Measurements from ENCODE around the gene SRF. TPM values are rescaled to one million over a fixed set of nuclear protein-coding genes. Genes with fewer than 3 reads are reported as not detected.

Gene SRF
- total RNA-seq, 2 donors from 2014 or later, result 32.7 to 44.2 TPM

DNA sequence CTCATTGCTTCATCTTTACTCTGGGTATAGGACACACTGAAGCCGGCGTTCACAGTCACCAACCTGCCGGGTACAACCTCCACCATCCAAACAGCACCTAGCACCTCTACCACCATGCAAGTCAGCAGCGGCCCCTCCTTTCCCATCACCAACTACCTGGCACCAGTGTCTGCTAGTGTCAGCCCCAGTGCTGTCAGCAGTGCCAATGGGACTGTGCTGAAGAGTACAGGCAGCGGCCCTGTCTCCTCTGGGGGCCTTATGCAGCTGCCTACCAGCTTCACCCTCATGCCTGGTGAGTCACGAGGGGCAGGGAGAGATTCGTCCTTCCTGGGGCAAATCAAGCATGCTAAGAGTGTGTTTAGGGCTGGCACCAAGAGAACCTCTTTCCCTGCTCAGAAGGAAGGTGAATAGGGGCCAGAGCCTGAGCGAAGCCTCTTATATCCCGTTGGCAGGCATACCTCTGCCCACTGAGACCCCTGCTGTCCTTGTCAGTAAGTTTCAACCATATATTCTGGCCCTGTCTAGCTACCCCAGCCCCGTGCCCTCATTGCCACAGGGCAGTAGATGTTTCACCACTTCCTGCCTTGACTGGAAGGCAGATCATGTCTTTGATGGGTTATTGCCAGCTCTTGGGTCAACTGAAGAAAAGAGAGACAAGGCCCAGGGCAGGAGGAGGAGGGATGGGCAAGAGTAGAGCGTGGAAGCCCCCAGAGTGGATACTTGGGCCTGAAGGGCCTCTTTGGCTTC is 4.8 kb downstream of the SRF start:
- no peak for DNase-seq
- TF ChIP-seq, protein P1, sequence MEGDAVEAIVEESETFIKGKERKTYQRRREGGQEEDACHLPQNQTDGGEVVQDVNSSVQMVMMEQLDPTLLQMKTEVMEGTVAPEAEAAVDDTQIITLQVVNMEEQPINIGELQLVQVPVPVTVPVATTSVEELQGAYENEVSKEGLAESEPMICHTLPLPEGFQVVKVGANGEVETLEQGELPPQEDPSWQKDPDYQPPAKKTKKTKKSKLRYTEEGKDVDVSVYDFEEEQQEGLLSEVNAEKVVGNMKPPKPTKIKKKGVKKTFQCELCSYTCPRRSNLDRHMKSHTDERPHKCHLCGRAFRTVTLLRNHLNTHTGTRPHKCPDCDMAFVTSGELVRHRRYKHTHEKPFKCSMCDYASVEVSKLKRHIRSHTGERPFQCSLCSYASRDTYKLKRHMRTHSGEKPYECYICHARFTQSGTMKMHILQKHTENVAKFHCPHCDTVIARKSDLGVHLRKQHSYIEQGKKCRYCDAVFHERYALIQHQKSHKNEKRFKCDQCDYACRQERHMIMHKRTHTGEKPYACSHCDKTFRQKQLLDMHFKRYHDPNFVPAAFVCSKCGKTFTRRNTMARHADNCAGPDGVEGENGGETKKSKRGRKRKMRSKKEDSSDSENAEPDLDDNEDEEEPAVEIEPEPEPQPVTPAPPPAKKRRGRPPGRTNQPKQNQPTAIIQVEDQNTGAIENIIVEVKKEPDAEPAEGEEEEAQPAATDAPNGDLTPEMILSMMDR (conservative IDR thresholded peaks at IDR 0.05), result no peak
- no peaks in the 10 kb centered on the region for H3K27me3 ChIP-seq (ENCODE audit: control insufficient read depth, insufficient read depth, low read length, poor library complexity, severe bottlenecking)
- Mint-ChIP-seq H3K4me3 (no peak overlapping the region), H3K4me1 (peaks cover 25% of the 10 kb centered on the region), H3K36me3 (ENCODE audit: low read depth) (peaks cover 42% of the 10 kb centered on the region), H3K27ac (no peak overlapping the region), H3K9me3 (no peaks in the 10 kb centered on the region), H3K27me3 (ENCODE audit: insufficient read depth) (peaks cover 2% of the 10 kb centered on the region)
- no peak overlapping the region for H3K4me3 ChIP-seq (ENCODE audit: low read length)
- H3K9me3 ChIP-seq (ENCODE audit: control insufficient read depth, low read length), result no peaks in the 10 kb centered on the region
- no peak overlapping the region for H3K9ac ChIP-seq (ENCODE audit: extremely low read depth, low read length, poor library complexity, severe bottlenecking)
- H3K27ac ChIP-seq (ENCODE audit: low read depth, low read length), result no peak overlapping the region
- 92 to 94% methylated on average over 8 to 11 of the region's 11 CpGs for WGBS, 2 experiments (ENCODE audit: insufficient coverage in 1 of 2, insufficient read length in 1 of 2)
- H3K4me1 ChIP-seq (ENCODE audit: control insufficient read depth, insufficient read depth, low read length), result peaks cover 15% of the 10 kb centered on the region
- H3K36me3 ChIP-seq (ENCODE audit: control insufficient read depth, insufficient read depth, low read length), result peaks cover 46% of the 10 kb centered on the region

DNA sequence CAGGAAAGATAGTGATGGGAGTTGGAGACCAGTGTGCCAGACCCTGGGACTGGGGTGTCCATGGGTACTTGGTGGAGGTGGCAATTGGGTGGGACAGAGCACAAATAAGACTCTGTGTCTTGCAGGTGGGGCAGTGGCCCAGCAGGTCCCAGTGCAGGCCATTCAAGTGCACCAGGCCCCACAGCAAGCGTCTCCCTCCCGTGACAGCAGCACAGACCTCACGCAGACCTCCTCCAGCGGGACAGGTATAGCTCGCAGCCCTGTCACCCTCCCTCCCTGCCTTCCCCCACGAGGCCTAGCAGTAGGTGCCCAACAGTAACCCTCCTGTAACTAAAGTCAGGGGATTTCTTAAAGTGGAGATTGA is 5.3 kb downstream of the SRF start:
- Histone ChIP-seq H3K4me1 (ENCODE audit: control insufficient read depth, insufficient read depth, low read length) (peaks cover 17% of the 10 kb centered on the region), H3K9ac (ENCODE audit: extremely low read depth, low read length, poor library complexity, severe bottlenecking) (no peak overlapping the region), H3K27ac (ENCODE audit: low read depth, low read length) (no peak overlapping the region), H3K9me3 (ENCODE audit: control insufficient read depth, low read length) (no peaks in the 10 kb centered on the region), H3K36me3 (ENCODE audit: control insufficient read depth, insufficient read depth, low read length) (peaks cover 46% of the 10 kb centered on the region), H3K4me3 (ENCODE audit: low read length) (no peak overlapping the region), H3K27me3 (ENCODE audit: control insufficient read depth, insufficient read depth, low read length, poor library complexity, severe bottlenecking) (no peaks in the 10 kb centered on the region)
- H3K9me3 Mint-ChIP-seq, result no peaks in the 10 kb centered on the region
- WGBS, 2 experiments (ENCODE audit: insufficient coverage in 1 of 2, insufficient read length in 1 of 2), result 91 to 100% methylated on average over 1 to 6 of the region's 6 CpGs
- peaks cover 30% of the 10 kb centered on the region for H3K4me1 Mint-ChIP-seq
- TF ChIP-seq, protein P1 (conservative IDR thresholded peaks at IDR 0.05), result no peak
- peaks cover 42% of the 10 kb centered on the region for H3K36me3 Mint-ChIP-seq (ENCODE audit: low read depth)
- peaks cover 2% of the 10 kb centered on the region for H3K27me3 Mint-ChIP-seq (ENCODE audit: insufficient read depth)
- DNase-seq, result no peak
- no peak overlapping the region for H3K4me3 Mint-ChIP-seq
- no peak overlapping the region for H3K27ac Mint-ChIP-seq

DNA sequence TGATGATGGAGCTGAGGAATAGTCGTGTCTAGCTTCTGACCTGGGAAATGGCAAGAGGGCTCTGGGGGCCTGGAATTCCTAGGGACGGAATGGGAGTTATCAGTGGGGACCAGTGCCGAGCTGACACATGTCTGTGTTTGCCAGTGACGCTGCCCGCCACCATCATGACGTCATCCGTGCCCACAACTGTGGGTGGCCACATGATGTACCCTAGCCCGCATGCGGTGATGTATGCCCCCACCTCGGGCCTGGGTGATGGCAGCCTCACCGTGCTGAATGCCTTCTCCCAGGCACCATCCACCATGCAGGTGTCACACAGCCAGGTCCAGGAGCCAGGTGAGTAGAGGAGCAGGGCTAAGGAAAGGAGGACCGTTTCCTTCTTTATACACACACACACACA is 7.1 kb downstream of the SRF start:
- H3K36me3 Mint-ChIP-seq (ENCODE audit: low read depth), result peaks cover 42% of the 10 kb centered on the region
- TF ChIP-seq, protein P1 (conservative IDR thresholded peaks at IDR 0.05), result no peak
- peaks cover 33% of the 10 kb centered on the region for H3K4me1 Mint-ChIP-seq
- no peak overlapping the region for H3K27ac ChIP-seq (ENCODE audit: low read depth, low read length)
- H3K36me3 ChIP-seq (ENCODE audit: control insufficient read depth, insufficient read depth, low read length), result peaks cover 46% of the 10 kb centered on the region
- H3K4me3 Mint-ChIP-seq, result no peak overlapping the region
- H3K27me3 ChIP-seq (ENCODE audit: control insufficient read depth, insufficient read depth, low read length, poor library complexity, severe bottlenecking), result no peaks in the 10 kb centered on the region
- H3K9ac ChIP-seq (ENCODE audit: extremely low read depth, low read length, poor library complexity, severe bottlenecking), result no peak overlapping the region
- no peaks in the 10 kb centered on the region for H3K27me3 Mint-ChIP-seq (ENCODE audit: insufficient read depth)
- no peak for DNase-seq
- H3K9me3 Mint-ChIP-seq, result no peaks in the 10 kb centered on the region
- WGBS, 2 experiments (ENCODE audit: insufficient coverage in 1 of 2, insufficient read length in 1 of 2), result 94 to 99% methylated on average over 10 to 12 of the region's 12 CpGs
- no peak overlapping the region for H3K27ac Mint-ChIP-seq
- H3K4me3 ChIP-seq (ENCODE audit: low read length), result no peak overlapping the region
- no peaks in the 10 kb centered on the region for H3K9me3 ChIP-seq (ENCODE audit: control insufficient read depth, low read length)
- peaks cover 17% of the 10 kb centered on the region for H3K4me1 ChIP-seq (ENCODE audit: control insufficient read depth, insufficient read depth, low read length)

All from endodermal cell (in vitro differentiated cells).